GM12878 (cell line): ENCODE measurements around the gene SLC35C1. TPM values are rescaled to one million over a fixed set of nuclear protein-coding genes. Genes with fewer than 3 reads are reported as not detected.

Experiments
- BACH1 ChIP-seq: fragments of 450-650 bp; IDR thresholded peaks from 2 replicates; pipeline ENCODE4 v1.6.1; 2017; ENCODE audit warnings: mild to moderate bottlenecking, borderline replicate concordance
- CBX5 ChIP-seq: sonication (generic); IDR thresholded peaks from 2 replicates; pipeline ENCODE4 v1.6.1; 2016; ENCODE audit warnings: low read depth, moderate library complexity, mild to moderate bottlenecking, inconsistent platforms
- ETV6 ChIP-seq, 2 experiments: fragments of 450-650 bp in 1 of 2; IDR thresholded peaks in 1 of 2; conservative IDR thresholded peaks in 1 of 2; 2 replicates each; pipeline ENCODE4 v1.6.1; 2014; ENCODE audit warnings: antibody characterized with exemption in 1 of 2, borderline replicate concordance in 1 of 2, low read depth in 1 of 2, mild to moderate bottlenecking in 1 of 2, moderate library complexity in 1 of 2
- HDGF ChIP-seq: fragments of 450-650 bp; IDR thresholded peaks from 2 replicates; pipeline ENCODE4 v1.6.1; 2016; ENCODE audit warnings: antibody characterized with exemption
- MXI1 ChIP-seq: fragments of 150-350 bp; IDR thresholded peaks from 2 replicates; pipeline ENCODE4 v1.6.1; 2011; ENCODE audit warnings: low read depth, mild to moderate bottlenecking, inconsistent platforms, low read length, improper control_type of control experiment
- NBN ChIP-seq: fragments of 450-650 bp; IDR thresholded peaks from 2 replicates; pipeline ENCODE4 v1.6.1; 2016
- NFIC ChIP-seq: IDR thresholded peaks from 2 replicates; pipeline ENCODE4 v1.6.1; 2012; ENCODE audit warnings: low read depth, mild to moderate bottlenecking, inconsistent platforms, low read length, moderate library complexity
- NFXL1 ChIP-seq: fragments of 450-650 bp; IDR thresholded peaks from 2 replicates; pipeline ENCODE4 v1.6.1; 2017; ENCODE audit warnings: antibody characterized with exemption, mild to moderate bottlenecking, borderline replicate concordance
- NR2F1 ChIP-seq: fragments of 450-650 bp; conservative IDR thresholded peaks from 2 replicates; pipeline ENCODE4 v1.6.1; 2017; ENCODE audit warnings: mild to moderate bottlenecking
- PML ChIP-seq: IDR thresholded peaks from 2 replicates; pipeline ENCODE4 v1.6.1; 2012; ENCODE audit warnings: low read length, inconsistent platforms
- POLR2A ChIP-seq: IDR thresholded peaks from 2 replicates; pipeline ENCODE4 v1.6.1; 2011; ENCODE audit warnings: low read depth, mild to moderate bottlenecking, low read length
- POLR2AphosphoS5 ChIP-seq: IDR thresholded peaks from 2 replicates; pipeline ENCODE4 v1.6.1; 2011; ENCODE audit warnings: mild to moderate bottlenecking, low read length, inconsistent platforms
- RUNX3 ChIP-seq: IDR thresholded peaks from 2 replicates; pipeline ENCODE4 v1.6.1; 2012; ENCODE audit warnings: low read length, inconsistent platforms
- SMAD1 ChIP-seq: fragments of 450-650 bp; IDR thresholded peaks from 2 replicates; pipeline ENCODE4 v1.6.1; 2018; ENCODE audit warnings: mild to moderate bottlenecking, low read depth; ENCODE audit not compliant: partially characterized antibody
- SMC3 ChIP-seq: IDR thresholded peaks from 2 replicates; pipeline ENCODE4 v1.6.1; 2011; ENCODE audit warnings: low read length, improper control_type of control experiment, borderline replicate concordance
- SP1 ChIP-seq: IDR thresholded peaks from one replicate; pipeline ENCODE4 v1.6.1; 2011; ENCODE audit warnings: low read depth, low read length
- SPI1 ChIP-seq: IDR thresholded peaks from 2 replicates; pipeline ENCODE4 v1.6.1; 2011; ENCODE audit warnings: low read depth, mild to moderate bottlenecking, low read length, moderate library complexity, borderline replicate concordance; ENCODE audit not compliant: insufficient read depth
- SRF ChIP-seq, 2 experiments: IDR thresholded peaks; 2 replicates each; pipeline ENCODE4 v1.6.1; 2011; ENCODE audit warnings: low read depth in 2 of 2, low read length in 2 of 2, mild to moderate bottlenecking in 1 of 2, moderate library complexity in 1 of 2
- polyA plus RNA-seq, 11 experiments: library from polyadenylated mRNA; depleted of rRNA in 4 of 11; unstranded in 6 of 11; stranded (reverse) in 5 of 11; fragments of >200 nt; fragmentation: Nextera tagmentation in 4 of 11; fragmentation: Illumina TruSeq in 1 of 11; extraction: Ambion mirVana in 4 of 11; extraction: Trizol in 1 of 11; gene quantifications; 1 replicate in 1 of 11; 2 replicates in 10 of 11; pipeline versions ENCODE4 v1.2.1 to v1.2.3, GENCODE V29; 2011 to 2016; ENCODE audit warnings: inconsistent platforms in 2 of 11, missing spikeins in 2 of 11, low read depth in 1 of 11
- total RNA-seq, 4 experiments: library from RNA; depleted of rRNA in 3 of 4; stranded (reverse); fragments of >200 nt in 3 of 4; fragmentation: Illumina TruSeq in 1 of 4; extraction: Trizol in 1 of 4; gene quantifications; 2 replicates each; pipeline versions ENCODE4 v1.2.1 to v1.2.3, GENCODE V29; 2013 to 2021
- TF ChIP-seq, protein P1 (sequence below): fragments of 450-650 bp; IDR thresholded peaks from 2 replicates; pipeline ENCODE4 v1.6.1; 2017; ENCODE audit warnings: borderline replicate concordance
- TF ChIP-seq, protein P2 (sequence below): IDR thresholded peaks from 2 replicates; pipeline ENCODE4 v1.6.1; 2011; ENCODE audit warnings: borderline replicate concordance, low read depth, mild to moderate bottlenecking, moderate library complexity, mixed read lengths, low read length; ENCODE audit not compliant: insufficient read depth; ENCODE audit errors: extremely low read length
- TF ChIP-seq, protein P3 (sequence below): fragments of 450-650 bp; formaldehyde crosslinking; IDR thresholded peaks from 2 replicates; pipeline ENCODE4 v1.5.0; 2022; ENCODE audit warnings: mild to moderate bottlenecking, missing genetic modification characterization
- TF ChIP-seq, protein P4 (sequence below): fragments of 450-650 bp; IDR thresholded peaks from 2 replicates; pipeline ENCODE4 v1.6.1; 2018; ENCODE audit warnings: borderline replicate concordance, mild to moderate bottlenecking; ENCODE audit not compliant: partially characterized antibody

The SLC35C1 gene
- total and polyA plus RNA-seq, 10 of the 15 experiments (the other 5 are each of a cell fraction or from before 2014, with no cell fraction given): 0.55 to 9.7 (median 4.3) TPM

DNA sequence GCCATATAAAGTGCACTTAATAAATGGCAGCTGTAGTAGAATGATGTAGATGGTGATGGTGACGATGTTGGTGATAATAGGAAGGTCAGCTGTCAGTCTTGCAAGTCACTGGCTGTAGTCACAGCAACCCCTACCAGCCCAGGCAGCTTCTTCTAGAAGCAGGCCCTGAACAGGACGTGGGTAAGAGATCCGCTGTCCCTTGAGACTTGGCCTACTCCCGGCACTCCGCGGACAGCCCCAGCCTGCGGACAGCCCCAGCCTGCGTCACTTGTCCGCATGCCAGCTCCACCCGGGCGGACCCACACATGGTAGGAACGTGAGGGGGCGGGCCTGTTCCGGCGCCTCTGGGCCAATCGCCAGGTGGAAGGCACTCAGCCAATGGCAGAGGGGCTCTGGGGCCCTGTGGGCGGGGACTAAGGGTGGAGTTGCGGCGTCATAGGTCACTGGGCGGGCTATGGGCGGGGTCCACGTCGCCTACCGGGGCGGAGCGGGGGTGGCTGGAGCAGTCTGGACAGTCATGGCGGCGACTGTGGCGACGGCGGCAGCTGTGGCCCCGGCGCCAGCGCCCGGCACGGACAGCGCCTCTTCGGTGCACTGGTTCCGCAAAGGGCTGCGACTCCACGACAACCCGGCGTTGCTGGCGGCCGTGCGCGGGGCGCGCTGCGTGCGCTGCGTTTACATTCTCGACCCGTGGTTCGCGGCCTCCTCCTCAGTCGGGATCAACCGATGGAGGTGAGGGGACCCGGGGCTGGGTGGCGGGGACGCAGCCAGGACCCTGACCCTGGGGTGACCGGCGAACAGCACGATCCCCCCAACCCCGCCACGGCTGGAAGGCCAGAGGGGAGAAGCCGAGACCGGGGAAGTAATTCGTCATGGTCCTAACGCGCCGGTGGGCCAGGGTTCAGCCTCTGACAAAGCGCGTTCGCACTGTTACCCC lies 42.3 kb downstream of the SLC35C1 start, which contains the start of gene CRY2 (continued):
- TF ChIP-seq NBN (peak; percentile 89), NR2F1 (peak; percentile 67), SMAD1 (no peak), POLR2AphosphoS5 (peak; percentile 92), SMC3 (no peak), SP1 (peak; percentile 85), PML (no peak), SRF (IDR thresholded peaks at IDR 0.05; ENCODE audit: low read depth in 2 of 2, low read length in 2 of 2) (0 out of 4 replicates have a peak, but pooled peaks of 1 of the 2 experiments have one; percentile 39), NFIC (no peak), MXI1 (peak; percentile 90), HDGF (peak; percentile 98), CBX5 (no peak), POLR2A (peak; percentile 99), BACH1 (peak; percentile 84), NFXL1 (no peak), RUNX3 (no peak), ETV6 (conservative IDR thresholded peaks at IDR 0.05 in 1 of 2, IDR thresholded peaks at IDR 0.05 in 1 of 2; ENCODE audit: borderline replicate concordance in 1 of 2, low read depth in 1 of 2) (no peak), SPI1 (no peak)
- TF ChIP-seq, protein P1, sequence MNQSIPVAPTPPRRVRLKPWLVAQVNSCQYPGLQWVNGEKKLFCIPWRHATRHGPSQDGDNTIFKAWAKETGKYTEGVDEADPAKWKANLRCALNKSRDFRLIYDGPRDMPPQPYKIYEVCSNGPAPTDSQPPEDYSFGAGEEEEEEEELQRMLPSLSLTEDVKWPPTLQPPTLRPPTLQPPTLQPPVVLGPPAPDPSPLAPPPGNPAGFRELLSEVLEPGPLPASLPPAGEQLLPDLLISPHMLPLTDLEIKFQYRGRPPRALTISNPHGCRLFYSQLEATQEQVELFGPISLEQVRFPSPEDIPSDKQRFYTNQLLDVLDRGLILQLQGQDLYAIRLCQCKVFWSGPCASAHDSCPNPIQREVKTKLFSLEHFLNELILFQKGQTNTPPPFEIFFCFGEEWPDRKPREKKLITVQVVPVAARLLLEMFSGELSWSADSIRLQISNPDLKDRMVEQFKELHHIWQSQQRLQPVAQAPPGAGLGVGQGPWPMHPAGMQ: no peak
- TF ChIP-seq, protein P2, sequence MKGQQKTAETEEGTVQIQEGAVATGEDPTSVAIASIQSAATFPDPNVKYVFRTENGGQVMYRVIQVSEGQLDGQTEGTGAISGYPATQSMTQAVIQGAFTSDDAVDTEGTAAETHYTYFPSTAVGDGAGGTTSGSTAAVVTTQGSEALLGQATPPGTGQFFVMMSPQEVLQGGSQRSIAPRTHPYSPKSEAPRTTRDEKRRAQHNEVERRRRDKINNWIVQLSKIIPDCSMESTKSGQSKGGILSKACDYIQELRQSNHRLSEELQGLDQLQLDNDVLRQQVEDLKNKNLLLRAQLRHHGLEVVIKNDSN: peak; percentile 9
- TF ChIP-seq, protein P3, sequence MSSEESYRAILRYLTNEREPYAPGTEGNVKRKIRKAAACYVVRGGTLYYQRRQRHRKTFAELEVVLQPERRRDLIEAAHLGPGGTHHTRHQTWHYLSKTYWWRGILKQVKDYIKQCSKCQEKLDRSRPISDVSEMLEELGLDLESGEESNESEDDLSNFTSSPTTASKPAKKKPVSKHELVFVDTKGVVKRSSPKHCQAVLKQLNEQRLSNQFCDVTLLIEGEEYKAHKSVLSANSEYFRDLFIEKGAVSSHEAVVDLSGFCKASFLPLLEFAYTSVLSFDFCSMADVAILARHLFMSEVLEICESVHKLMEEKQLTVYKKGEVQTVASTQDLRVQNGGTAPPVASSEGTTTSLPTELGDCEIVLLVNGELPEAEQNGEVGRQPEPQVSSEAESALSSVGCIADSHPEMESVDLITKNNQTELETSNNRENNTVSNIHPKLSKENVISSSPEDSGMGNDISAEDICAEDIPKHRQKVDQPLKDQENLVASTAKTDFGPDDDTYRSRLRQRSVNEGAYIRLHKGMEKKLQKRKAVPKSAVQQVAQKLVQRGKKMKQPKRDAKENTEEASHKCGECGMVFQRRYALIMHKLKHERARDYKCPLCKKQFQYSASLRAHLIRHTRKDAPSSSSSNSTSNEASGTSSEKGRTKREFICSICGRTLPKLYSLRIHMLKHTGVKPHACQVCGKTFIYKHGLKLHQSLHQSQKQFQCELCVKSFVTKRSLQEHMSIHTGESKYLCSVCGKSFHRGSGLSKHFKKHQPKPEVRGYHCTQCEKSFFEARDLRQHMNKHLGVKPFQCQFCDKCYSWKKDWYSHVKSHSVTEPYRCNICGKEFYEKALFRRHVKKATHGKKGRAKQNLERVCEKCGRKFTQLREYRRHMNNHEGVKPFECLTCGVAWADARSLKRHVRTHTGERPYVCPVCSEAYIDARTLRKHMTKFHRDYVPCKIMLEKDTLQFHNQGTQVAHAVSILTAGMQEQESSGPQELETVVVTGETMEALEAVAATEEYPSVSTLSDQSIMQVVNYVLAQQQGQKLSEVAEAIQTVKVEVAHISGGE: no peak
- TF ChIP-seq, protein P4, sequence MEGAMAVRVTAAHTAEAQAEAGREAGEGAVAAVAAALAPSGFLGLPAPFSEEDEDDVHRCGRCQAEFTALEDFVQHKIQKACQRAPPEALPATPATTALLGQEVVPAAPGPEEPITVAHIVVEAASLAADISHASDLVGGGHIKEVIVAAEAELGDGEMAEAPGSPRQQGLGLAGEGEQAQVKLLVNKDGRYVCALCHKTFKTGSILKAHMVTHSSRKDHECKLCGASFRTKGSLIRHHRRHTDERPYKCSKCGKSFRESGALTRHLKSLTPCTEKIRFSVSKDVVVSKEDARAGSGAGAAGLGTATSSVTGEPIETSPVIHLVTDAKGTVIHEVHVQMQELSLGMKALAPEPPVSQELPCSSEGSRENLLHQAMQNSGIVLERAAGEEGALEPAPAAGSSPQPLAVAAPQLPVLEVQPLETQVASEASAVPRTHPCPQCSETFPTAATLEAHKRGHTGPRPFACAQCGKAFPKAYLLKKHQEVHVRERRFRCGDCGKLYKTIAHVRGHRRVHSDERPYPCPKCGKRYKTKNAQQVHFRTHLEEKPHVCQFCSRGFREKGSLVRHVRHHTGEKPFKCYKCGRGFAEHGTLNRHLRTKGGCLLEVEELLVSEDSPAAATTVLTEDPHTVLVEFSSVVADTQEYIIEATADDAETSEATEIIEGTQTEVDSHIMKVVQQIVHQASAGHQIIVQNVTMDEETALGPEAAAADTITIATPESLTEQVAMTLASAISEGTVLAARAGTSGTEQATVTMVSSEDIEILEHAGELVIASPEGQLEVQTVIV: no peak
